GM19468 (cell line): ENCODE results near the gene MYOZ3.
A peak's percentile ranks its signal among the peaks of the same experiment; 100 is the strongest.

Experiments
- ATAC-seq: cut with Tn5 transposase; IDR thresholded peaks from one replicate; pipeline ENCODE4 v1.9.1; 2021; ENCODE audit warnings: mild to moderate bottlenecking, moderate library complexity, moderate number of reproducible peaks; ENCODE audit not compliant: unreplicated experiment; ENCODE audit errors: extremely low read depth

Gene MYOZ3

GRCh38 chr5:150676578-150676977 is 15.5 kb downstream of the MYOZ3 start:
- no peak for ATAC-seq

GRCh38 chr5:150689120-150689519 is 28.1 kb downstream of the MYOZ3 start:
- ATAC-seq: no peak

GRCh38 chr5:150690760-150691159 is 29.7 kb downstream of the MYOZ3 start:
- ATAC-seq: no peak

GRCh38 chr5:150692276-150692675 is 31.2 kb downstream of the MYOZ3 start:
- no peak for ATAC-seq

GRCh38 chr5:150694612-150695011 is 33.6 kb downstream of the MYOZ3 start:
- no peak for ATAC-seq

- no peak for ATAC-seq
Measured at GRCh38 chr5:150700246-150700593, 39.2 kb downstream of the MYOZ3 start.

- peak; percentile 92 for ATAC-seq
Measured at GRCh38 chr5:150700594-150701377, 39.7 kb downstream of the MYOZ3 start, which contains the start of gene RBM22. Gene RBM22 (minus strand): TSS chr5:150701062. CDS start chr5:150700985, 77 bp downstream.

- ATAC-seq: no peak
Measured at GRCh38 chr5:150703762-150704161, 42.7 kb downstream of the MYOZ3 start.

- no peak for ATAC-seq
Measured at GRCh38 chr5:150706776-150707390, 45.8 kb downstream of the MYOZ3 start.

GRCh38 chr5:150710165-150710564 is 49.1 kb downstream of the MYOZ3 start:
- no peak for ATAC-seq

GRCh38 chr5:150723845-150724244 is 62.8 kb downstream of the MYOZ3 start:
- ATAC-seq: no peak
